ENCODE data around the gene TAF12. TPM values are rescaled to one million over a fixed set of nuclear protein-coding genes. Genes with fewer than 3 reads are reported as not detected.

The TAF12 gene
- total RNA-seq, 1 donor from 2014 or later = 27.7 TPM

GRCh38 chr1:28565726-28566125 lies 77.1 kb downstream of the TAF12 start:
- intact Hi-C loops (cut with DNase I) = no loop called here
- DNase-seq (ENCODE audit: missing footprints) (no peak), ATAC-seq (no peak)

- DNase-seq (ENCODE audit: missing footprints) (no peak), ATAC-seq (no peak)
- intact Hi-C loops (cut with DNase I) = no loop called here
Measured at GRCh38 chr1:28565040-28565439, 77.8 kb downstream of the TAF12 start.

GRCh38 chr1:28564310-28564709 lies 78.6 kb downstream of the TAF12 start:
- DNase-seq (ENCODE audit: missing footprints) (no peak), ATAC-seq (no peak)
- intact Hi-C loops (cut with DNase I) = no loop called here

- ATAC-seq = no peak
- intact Hi-C loops (cut with DNase I) = no loop called here
- no peak for DNase-seq (ENCODE audit: missing footprints)
Measured at GRCh38 chr1:28560886-28561285, 82.0 kb downstream of the TAF12 start.

Other genes starting within 250 kb of the TAF12 start
- 8.5 TPM for gene RCC1, start 137.0 kb downstream of the TAF12 start, total RNA-seq
- gene TRNAU1AP, start 90.0 kb downstream of the TAF12 start, total RNA-seq = 15.9 TPM
- 1.6 TPM for gene RAB42, start 50.8 kb downstream of the TAF12 start, total RNA-seq
- gene RNU11, start 5.5 kb upstream of the TAF12 start, total RNA-seq = not detected
- 6.5 TPM for gene GMEB1, start 25.7 kb upstream of the TAF12 start, total RNA-seq
- 37.9 TPM for gene YTHDF2, start 93.9 kb upstream of the TAF12 start, total RNA-seq
- not detected for gene OPRD1, start 169.1 kb upstream of the TAF12 start, total RNA-seq